B cell (primary cell): ENCODE results near the gene TRIM46. TPM values are rescaled to one million over a fixed set of nuclear protein-coding genes. Genes with fewer than 3 reads are reported as not detected.

ENCODE experiments used
- ATAC-seq: fragments of 200-7000 bp; cut with Tn5 transposase; one replicate; pipeline ENCODE4 v1.10.0; 2021; ENCODE audit warnings: low read depth, mild to moderate bottlenecking, moderate number of reproducible peaks, moderate library complexity
- CTCF ChIA-PET: fragments of 350-600 bp; sonication (Branson Sonifier 250); formaldehyde crosslinking; loops from one replicate; lab custom pipeline; 2021; ENCODE audit warnings: antibody characterized with exemption, inconsistent platforms; lab: Charles Lee
- POLR2A ChIA-PET: fragments of 350-600 bp; sonication (Branson Sonifier 250); formaldehyde crosslinking; loops from one replicate; lab custom pipeline; 2021; ENCODE audit warnings: antibody characterized with exemption; lab: Charles Lee
- DNase-seq: peaks from one replicate; pipeline ENCODE4 v3.0.0; 2013
- H2AFZ ChIP-seq: 2 replicates; pipeline ENCODE4 v1.6.1; 2012; ENCODE audit warnings: mild to moderate bottlenecking, low read depth, low read length; ENCODE audit not compliant: insufficient read depth, poor library complexity, severe bottlenecking
- H3K27ac ChIP-seq, 2 donors: 1 replicate in 1 of 2; 2 replicates in 1 of 2; pipeline ENCODE4 v1.5.1; 2012 to 2013; ENCODE audit warnings: low read length in 2 of 2, mild to moderate bottlenecking in 2 of 2, moderate library complexity in 1 of 2
- H3K27me3 ChIP-seq, 4 experiments: fragments of 200-600 bp in 1 of 4; sonication (generic) in 1 of 4; replicated peaks in 1 of 4; 1 replicate in 2 of 4; 2 replicates in 2 of 4; pipeline versions ENCODE4 v1.6.1 to v1.7.0; 2013 to 2016; ENCODE audit warnings: low read length in 3 of 4, mild to moderate bottlenecking in 2 of 4, mixed read lengths in 1 of 4, moderate library complexity in 1 of 4; ENCODE audit not compliant: insufficient read depth in 4 of 4, control insufficient read depth in 3 of 4; ENCODE audit errors: control extremely low read depth in 1 of 4
- H3K36me3 ChIP-seq, 2 experiments: replicated peaks in 1 of 2; 1 replicate in 1 of 2; 2 replicates in 1 of 2; pipeline versions ENCODE4 v1.6.1 to v1.7.1; 2013; ENCODE audit warnings: low read length in 1 of 2; ENCODE audit not compliant: insufficient read depth in 2 of 2, control insufficient read depth in 1 of 2; ENCODE audit errors: control extremely low read depth in 1 of 2, extremely low read depth in 1 of 2
- H3K4me1 ChIP-seq, 2 donors: fragments of 200-600 bp in 1 of 2; sonication (generic) in 1 of 2; 1 replicate in 1 of 2; 2 replicates in 1 of 2; pipeline versions ENCODE4 v1.5.1 to v1.6.1; 2013 to 2017; ENCODE audit warnings: low read length in 2 of 2; ENCODE audit not compliant: control insufficient read depth in 2 of 2, insufficient read depth in 2 of 2
- H3K4me2 ChIP-seq: replicated peaks from 2 replicates; pipeline ENCODE3; 2012; ENCODE audit warnings: mild to moderate bottlenecking, low read depth, low read length; ENCODE audit not compliant: poor library complexity, severe bottlenecking
- H3K4me3 ChIP-seq, 5 experiments: fragments of 200-600 bp in 1 of 5; sonication (generic) in 1 of 5; 1 replicate in 3 of 5; 2 replicates in 2 of 5; pipeline versions ENCODE4 v1.5.1 to v1.7.0; 2011 to 2016; ENCODE audit warnings: low read length in 4 of 5, mild to moderate bottlenecking in 4 of 5, low read depth in 2 of 5, control low read depth in 1 of 5, moderate library complexity in 1 of 5; ENCODE audit not compliant: insufficient read depth in 1 of 5; ENCODE audit errors: control extremely low read depth in 1 of 5, extremely low read depth in 1 of 5
- H3K79me2 ChIP-seq: fragments of 200-600 bp; sonication (generic); one replicate; pipeline ENCODE4 v1.6.0; 2016; ENCODE audit warnings: low read length; ENCODE audit not compliant: control insufficient read depth, insufficient read depth
- H3K9ac ChIP-seq: fragments of 200-600 bp; sonication (generic); 2 replicates; pipeline ENCODE4 v1.6.1; 2017; ENCODE audit warnings: mild to moderate bottlenecking, low read length, moderate library complexity
- H3K9me3 ChIP-seq, 3 donors: one replicate each; pipeline versions ENCODE4 v1.6.1 to v1.7.1; 2013; ENCODE audit warnings: low read length in 2 of 3; ENCODE audit not compliant: control insufficient read depth in 2 of 3, insufficient read depth in 1 of 3; ENCODE audit errors: control extremely low read depth in 1 of 3
- H4K20me1 ChIP-seq: 2 replicates; pipeline ENCODE4 v1.6.0; 2012; ENCODE audit warnings: mild to moderate bottlenecking, low read length; ENCODE audit not compliant: insufficient read depth, control insufficient read depth, poor library complexity, severe bottlenecking
- H3K27ac Mint-ChIP-seq: one replicate; pipeline ENCODE4 v1.8.0; 2021; ENCODE audit warnings: mixed read lengths
- H3K27me3 Mint-ChIP-seq: one replicate; pipeline ENCODE4 v1.8.0; 2021; ENCODE audit warnings: mixed read lengths
- H3K4me1 Mint-ChIP-seq: one replicate; pipeline ENCODE4 v1.8.0; 2021; ENCODE audit warnings: mixed read lengths
- H3K4me3 Mint-ChIP-seq: one replicate; pipeline ENCODE4 v1.8.0; 2021; ENCODE audit warnings: mixed read lengths
- H3K9me3 Mint-ChIP-seq: one replicate; pipeline ENCODE4 v1.8.0; 2022; ENCODE audit warnings: mixed read lengths; ENCODE audit not compliant: insufficient read depth
- EZH2 ChIP-seq: IDR thresholded peaks from 2 replicates; pipeline ENCODE4 v1.6.1; 2012; ENCODE audit warnings: borderline replicate concordance, low read depth, mild to moderate bottlenecking, moderate library complexity, low read length; ENCODE audit not compliant: insufficient read depth, poor library complexity, severe bottlenecking
- WGBS: methylation state at CpG from one replicate; pipeline ENCODE4 v1.1.5; 2013; ENCODE audit warnings: missing lambda C conversion rate; ENCODE audit not compliant: insufficient coverage; 5-methylcytosine and 5-hydroxymethylcytosine counted together
- intact Hi-C: fragments of 100-400 bp; cut with micrococcal nuclease; formaldehyde crosslinking; loops from one replicate; pipeline ENCODE4 v1.10.0; 2022
- polyA plus RNA-seq: library from polyadenylated mRNA; depleted of rRNA; stranded (reverse); fragments of >200 nt; gene quantifications from 2 replicates; pipeline ENCODE4 v1.2.3, GENCODE V29; 2012
- total RNA-seq, 2 donors: library from RNA; stranded (reverse); fragments of 120-200 nt in 1 of 2; gene quantifications; 1 replicate in 1 of 2; 2 replicates in 1 of 2; pipeline versions ENCODE4 v1.2.3 to v1.2.4, GENCODE V29; 2013 to 2022
- TF ChIP-seq, protein P1 (sequence below): fragments of 200-600 bp; IDR thresholded peaks from one replicate; pipeline ENCODE4 v1.8.0; 2022; ENCODE audit warnings: antibody characterized with exemption, mild to moderate bottlenecking

The TRIM46 gene
- total and polyA plus RNA-seq, 2 donors (not counting 1 experiment from before 2014, with no cell fraction given): 2.6 to 3.4 TPM

DNA sequence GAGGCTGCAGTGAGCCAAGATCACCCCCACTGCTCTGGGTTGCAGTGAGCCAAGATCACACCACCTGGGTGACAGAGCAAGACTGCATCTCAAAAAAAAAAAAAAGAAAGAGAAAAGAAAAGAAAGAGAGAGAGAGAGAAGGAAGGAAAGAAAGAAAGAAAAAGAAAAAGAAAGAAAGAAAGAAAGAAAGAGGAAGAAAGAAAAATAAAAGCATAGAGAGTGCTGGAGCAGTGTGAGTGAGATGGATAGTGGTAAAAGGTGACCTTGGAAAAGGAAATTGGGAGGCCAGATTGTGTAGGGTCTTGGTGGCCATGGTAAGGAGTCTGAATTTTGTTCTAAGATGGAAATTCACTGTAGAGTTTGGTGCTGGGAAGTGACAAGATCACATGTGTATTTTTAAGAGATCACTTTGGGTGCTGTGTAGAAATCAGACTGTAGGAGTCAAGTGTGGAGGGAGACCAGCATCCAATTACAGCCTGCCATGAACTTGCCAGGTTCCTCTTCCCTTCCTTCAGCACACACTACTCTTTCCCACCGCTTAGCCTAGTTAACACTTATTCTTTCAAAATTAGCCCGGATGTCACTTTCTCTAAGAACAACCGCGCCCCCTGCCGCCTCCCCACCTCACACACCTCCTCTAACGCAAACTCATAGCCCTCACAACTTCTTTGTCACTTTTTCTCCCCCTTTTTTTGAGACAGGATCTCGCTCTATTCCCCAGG is 52.7 kb downstream of the TRIM46 start:
- peak overlapping the region; percentile 81 for H2AFZ ChIP-seq
- no peaks in the 10 kb centered on the region for H3K27me3 ChIP-seq
- intact Hi-C loops: loop anchor here (1.0 to 5.0 kb wide), 4 partner anchors 19 to 142 kb away; partner anchors contain the start of gene THBS3
- H3K9me3 ChIP-seq: no peaks in the 10 kb centered on the region
- peak; percentile 89 for DNase-seq
- H3K9ac ChIP-seq: peak overlapping the region; percentile 73
- H3K4me1 ChIP-seq: peaks cover 46 to 61% of the 10 kb centered on the region in 2 donors
- H3K4me3 Mint-ChIP-seq: peak overlapping the region; percentile 85
- ChIA-PET CTCF (interaction anchor here (0.8 to 6.9 kb wide), 18 partner anchors 15 to 382 kb away, joined by 3 to 189 read pairs (median 6); partner anchors contain the start of genes CLK2, KRTCAP2, MTX1 and THBS3), POLR2A (interaction anchor here (0.7 to 5.9 kb wide), 5 partner anchors 15 to 334 kb away, joined by 4 to 47 read pairs (median 5); partner anchors contain the start of genes MTX1, THBS3 and TRIM46)
- H4K20me1 ChIP-seq: no peaks in the 10 kb centered on the region
- peak overlapping the region; percentile 91 for H3K27ac Mint-ChIP-seq
- no peaks in the 10 kb centered on the region for H3K9me3 Mint-ChIP-seq
- ATAC-seq: peak; percentile 25
- no peak for TF ChIP-seq EZH2
- TF ChIP-seq, protein P1, sequence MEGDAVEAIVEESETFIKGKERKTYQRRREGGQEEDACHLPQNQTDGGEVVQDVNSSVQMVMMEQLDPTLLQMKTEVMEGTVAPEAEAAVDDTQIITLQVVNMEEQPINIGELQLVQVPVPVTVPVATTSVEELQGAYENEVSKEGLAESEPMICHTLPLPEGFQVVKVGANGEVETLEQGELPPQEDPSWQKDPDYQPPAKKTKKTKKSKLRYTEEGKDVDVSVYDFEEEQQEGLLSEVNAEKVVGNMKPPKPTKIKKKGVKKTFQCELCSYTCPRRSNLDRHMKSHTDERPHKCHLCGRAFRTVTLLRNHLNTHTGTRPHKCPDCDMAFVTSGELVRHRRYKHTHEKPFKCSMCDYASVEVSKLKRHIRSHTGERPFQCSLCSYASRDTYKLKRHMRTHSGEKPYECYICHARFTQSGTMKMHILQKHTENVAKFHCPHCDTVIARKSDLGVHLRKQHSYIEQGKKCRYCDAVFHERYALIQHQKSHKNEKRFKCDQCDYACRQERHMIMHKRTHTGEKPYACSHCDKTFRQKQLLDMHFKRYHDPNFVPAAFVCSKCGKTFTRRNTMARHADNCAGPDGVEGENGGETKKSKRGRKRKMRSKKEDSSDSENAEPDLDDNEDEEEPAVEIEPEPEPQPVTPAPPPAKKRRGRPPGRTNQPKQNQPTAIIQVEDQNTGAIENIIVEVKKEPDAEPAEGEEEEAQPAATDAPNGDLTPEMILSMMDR: peak; percentile 85
- H3K4me3 ChIP-seq: peak overlapping the region; percentile 61 to 93 (median 68)
- peaks cover 46% of the 10 kb centered on the region for H3K4me1 Mint-ChIP-seq
- 0% methylated on average over 6 of the region's 7 CpGs for WGBS
- H3K27ac ChIP-seq: peak overlapping the region; percentile 70
- peak overlapping the region; percentile 94 for H3K4me2 ChIP-seq
- H3K79me2 ChIP-seq: peaks cover 4% of the 10 kb centered on the region
- no peaks in the 10 kb centered on the region for H3K27me3 Mint-ChIP-seq
- H3K36me3 ChIP-seq: no peaks in the 10 kb centered on the region

DNA sequence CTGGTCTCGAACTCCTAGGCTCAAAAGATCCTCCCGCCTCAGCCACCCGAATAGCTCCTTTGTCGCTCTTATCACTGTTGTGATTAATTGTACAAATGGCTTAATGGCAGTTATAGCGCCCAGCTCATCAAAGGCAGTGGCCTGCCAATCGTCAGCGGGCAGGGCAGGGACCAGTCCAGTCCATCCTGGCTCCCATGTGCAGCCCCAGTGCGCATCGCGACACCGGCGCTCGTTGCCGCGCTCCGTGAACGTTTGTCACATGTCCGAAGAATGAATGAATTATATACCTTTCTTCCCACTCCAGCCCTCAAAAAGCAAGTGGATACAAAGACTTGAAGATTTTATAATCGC is 53.2 kb downstream of the TRIM46 start:
- Mint-ChIP-seq H3K27ac (peak overlapping the region; percentile 91), H3K4me1 (peaks cover 46% of the 10 kb centered on the region), H3K4me3 (peak overlapping the region; percentile 85), H3K27me3 (no peaks in the 10 kb centered on the region), H3K9me3 (no peaks in the 10 kb centered on the region)
- Histone ChIP-seq H3K27ac (peak overlapping the region; percentile 70), H3K4me2 (peak overlapping the region; percentile 94), H3K9me3 (no peaks in the 10 kb centered on the region), H3K27me3 (no peaks in the 10 kb centered on the region), H4K20me1 (no peaks in the 10 kb centered on the region), H3K4me1 (peaks cover 46 to 61% of the 10 kb centered on the region in 2 donors), H3K9ac (peak overlapping the region; percentile 73), H3K36me3 (no peaks in the 10 kb centered on the region), H3K79me2 (peaks cover 4% of the 10 kb centered on the region), H2AFZ (peak overlapping the region; percentile 81), H3K4me3 (peak overlapping the region; percentile 61 to 93 (median 68))
- ChIA-PET POLR2A (interaction anchor here (0.7 to 5.9 kb wide), 5 partner anchors 14 to 333 kb away, joined by 4 to 47 read pairs (median 5); partner anchors contain the start of genes MTX1, THBS3 and TRIM46), CTCF (interaction anchor here (0.7 to 6.9 kb wide), 17 partner anchors 15 to 165 kb away, joined by 3 to 189 read pairs (median 6); partner anchors contain the start of genes CLK2, KRTCAP2, MTX1 and THBS3)
- DNase-seq (no peak), ATAC-seq (no peak)
- intact Hi-C loops: loop anchor here (1.0 to 5.0 kb wide), 5 partner anchors 14 to 142 kb away; partner anchors contain the start of gene THBS3
- 0% methylated on average over 5 of the region's 19 CpGs for WGBS
- TF ChIP-seq EZH2: no peak
- TF ChIP-seq, protein P1: peak; percentile 65
